K562 (cell line): ENCODE results near the gene EIF4EBP2. TPM values are rescaled to one million over a fixed set of nuclear protein-coding genes. Genes with fewer than 3 reads are reported as not detected.

Experiments used
- ATAC-seq: fragments of 200-7000 bp; cut with Tn5 transposase; 3 replicates; pipeline ENCODE4 v1.9.1; 2020; ENCODE audit warnings: moderate library complexity
- BruUV-seq: library from RNA; stranded (reverse); fragments of 400-500 nt; replicated peaks from 2 replicates; lab custom pipeline; 2021; lab: Mats Ljungman, UMichigan
- CTCF ChIA-PET: fragments of 300-600 bp; formaldehyde crosslinking; extraction: SDS; loops from one replicate; lab custom pipeline; 2021; ENCODE audit warnings: low intra/inter-chr PET ratio; lab: Yijun Ruan, JAX
- POLR2A ChIA-PET: fragments of 300-600, 350-650 bp; sonication (Branson Sonifier 250); formaldehyde crosslinking; extraction: SDS; loops from one replicate; lab custom pipeline; 2021; ENCODE audit warnings: antibody characterized with exemption, inconsistent platforms; lab: Yijun Ruan, JAX
- DNase-seq, 4 experiments: peaks; one replicate each; pipeline versions ENCODE4 v3.0.0 to v3.0.0-alpha.2; 2011 to 2018; ENCODE audit warnings: low spot score in 3 of 4, mixed read lengths in 3 of 4; ENCODE audit errors: extremely low read depth in 1 of 4
- FAIRE-seq: peaks from 2 replicates; lab custom pipeline; 2011; peaks lifted over from hg19 to GRCh38; lab: Jason Lieb, UNC
- H2AFZ ChIP-seq: 2 replicates; pipeline ENCODE4 v1.6.0; 2011; ENCODE audit warnings: low read depth, low read length, control low read depth, inconsistent platforms
- H3K27ac ChIP-seq: fragments of 200-600 bp; 3 replicates; pipeline ENCODE4 v1.8.0; 2011; ENCODE audit warnings: low read depth, mild to moderate bottlenecking, control low read depth, inconsistent platforms, low read length, moderate library complexity, mixed read lengths; ENCODE audit errors: extremely low read depth
- H3K27me3 ChIP-seq, 2 experiments: fragments of 300-600 bp in 1 of 2; 2 replicates in 1 of 2; 3 replicates in 1 of 2; pipeline versions ENCODE4 v1.6.0 to v1.8.0; 2011; ENCODE audit warnings: inconsistent platforms in 2 of 2, low read length in 2 of 2, mild to moderate bottlenecking in 1 of 2, mixed read lengths in 1 of 2, moderate library complexity in 1 of 2; ENCODE audit not compliant: control insufficient read depth in 2 of 2, insufficient read depth in 2 of 2
- H3K36me3 ChIP-seq: fragments of 300-600 bp; 3 replicates; pipeline ENCODE4 v1.8.0; 2011; ENCODE audit warnings: mild to moderate bottlenecking, low read length, inconsistent platforms; ENCODE audit not compliant: control insufficient read depth, insufficient read depth
- H3K4me1 ChIP-seq, 2 experiments: fragments of 200-600 bp in 1 of 2; replicated peaks in 1 of 2; 2 replicates in 1 of 2; 3 replicates in 1 of 2; pipeline versions ENCODE4 v1.5.1 to v1.8.0; 2011; ENCODE audit warnings: inconsistent platforms in 2 of 2, low read length in 2 of 2, mild to moderate bottlenecking in 1 of 2, mixed read lengths in 1 of 2, moderate library complexity in 1 of 2; ENCODE audit not compliant: control insufficient read depth in 2 of 2, insufficient read depth in 2 of 2
- H3K4me2 ChIP-seq: 2 replicates; pipeline ENCODE4 v1.6.1; 2011; ENCODE audit warnings: low read length, control low read depth, inconsistent platforms, mixed read lengths; ENCODE audit not compliant: insufficient read depth
- H3K4me3 ChIP-seq: fragments of 200-600 bp; sonication (generic), shearing (Covaris generic); 2 replicates; pipeline ENCODE4 v1.5.1; 2016; ENCODE audit warnings: control low read depth, inconsistent platforms
- H3K79me2 ChIP-seq: fragments of 200-600 bp; 3 replicates; pipeline ENCODE4 v1.8.0; 2011; ENCODE audit warnings: low read length, inconsistent platforms; ENCODE audit not compliant: control insufficient read depth, insufficient read depth
- H3K9ac ChIP-seq, 2 experiments: 2 replicates each; pipeline versions ENCODE4 v1.6.0 to v1.6.1; 2011; ENCODE audit warnings: low read depth in 2 of 2, low read length in 2 of 2, control low read depth in 1 of 2, inconsistent platforms in 1 of 2, mild to moderate bottlenecking in 1 of 2, mixed read lengths in 1 of 2; ENCODE audit not compliant: insufficient read depth in 1 of 2
- H3K9me1 ChIP-seq: one replicate; pipeline ENCODE4 v1.6.0; 2011; ENCODE audit warnings: inconsistent platforms, mild to moderate bottlenecking, low read length, moderate library complexity; ENCODE audit not compliant: control insufficient read depth, insufficient read depth
- H3K9me3 ChIP-seq: replicated peaks from 2 replicates; pipeline ENCODE4 v1.5.1; 2011; ENCODE audit warnings: low read depth, low read length, inconsistent platforms; ENCODE audit not compliant: control insufficient read depth, insufficient read depth
- H4K20me1 ChIP-seq: replicated peaks from 2 replicates; pipeline ENCODE4 v1.6.1; 2011; ENCODE audit warnings: low read length, inconsistent platforms, mixed read lengths; ENCODE audit not compliant: control insufficient read depth, insufficient read depth
- BCOR ChIP-seq: fragments of 450-650 bp; IDR thresholded peaks from 2 replicates; pipeline ENCODE4 v1.6.1; 2016
- EWSR1 ChIP-seq: fragments of 450-650 bp; IDR thresholded peaks from 2 replicates; pipeline ENCODE4 v1.6.1; 2018; ENCODE audit warnings: borderline replicate concordance, mild to moderate bottlenecking, low read depth, moderate library complexity; ENCODE audit not compliant: partially characterized antibody
- HSF4 ChIP-seq: fragments of 250-450 bp; sonication (Bioruptor Pico); IDR thresholded peaks from 2 replicates; pipeline ENCODE4 v2.1.2; 2022; ENCODE audit warnings: mild to moderate bottlenecking, moderate library complexity, borderline replicate concordance
- JUN ChIP-seq, 2 experiments: sonication (generic) in 1 of 2; formaldehyde crosslinking in 1 of 2; IDR thresholded peaks; 2 replicates each; pipeline versions ENCODE4 v1.6.1 to v1.8.0; 2012 to 2022; ENCODE audit warnings: borderline replicate concordance in 2 of 2, mild to moderate bottlenecking in 2 of 2, improper control_type of control experiment in 1 of 2, low read depth in 1 of 2, low read length in 1 of 2, missing genetic modification reagents in 1 of 2
- KLF16 ChIP-seq: IDR thresholded peaks from 2 replicates; pipeline ENCODE4 v1.6.1; 2016; ENCODE audit warnings: antibody characterized with exemption
- MBD2 ChIP-seq: sonication (generic); IDR thresholded peaks from 2 replicates; pipeline ENCODE4 v1.6.1; 2016; ENCODE audit warnings: low read depth, borderline replicate concordance
- MEIS2 ChIP-seq: fragments of 450-650 bp; IDR thresholded peaks from 2 replicates; pipeline ENCODE4 v1.6.1; 2014; ENCODE audit warnings: mild to moderate bottlenecking; ENCODE audit not compliant: partially characterized antibody
- RBFOX2 ChIP-seq: fragments of 200-400 bp; formaldehyde crosslinking; IDR thresholded peaks from 2 replicates; pipeline ENCODE4 v1.6.1; 2017; ENCODE audit warnings: low read depth, mild to moderate bottlenecking, low read length, moderate library complexity
- RBM22 ChIP-seq: fragments of 200-400 bp; formaldehyde crosslinking; IDR thresholded peaks from 2 replicates; pipeline ENCODE4 v1.6.1; 2018; ENCODE audit warnings: low read length, low read depth; ENCODE audit not compliant: poor library complexity, severe bottlenecking
- RBM25 ChIP-seq: fragments of 200-400 bp; formaldehyde crosslinking; IDR thresholded peaks from 2 replicates; pipeline ENCODE4 v1.6.1; 2018; ENCODE audit warnings: low read length, low read depth, moderate library complexity; ENCODE audit not compliant: severe bottlenecking
- SMARCE1 ChIP-seq: fragments of 450-650 bp; IDR thresholded peaks from 2 replicates; pipeline ENCODE4 v1.7.1; 2016; ENCODE audit warnings: mild to moderate bottlenecking
- ZFP36 ChIP-seq: fragments of 150-350 bp; IDR thresholded peaks from 2 replicates; pipeline ENCODE4 v1.6.1; 2018; ENCODE audit warnings: low read length, low read depth; ENCODE audit not compliant: partially characterized antibody
- ZNF586 ChIP-seq: fragments of 450-650 bp; formaldehyde crosslinking; conservative IDR thresholded peaks from 2 replicates; pipeline ENCODE4 v1.4.0; 2020; ENCODE audit warnings: mild to moderate bottlenecking, moderate library complexity
- WGBS: fragments of 100-300 bp; shearing (Covaris generic); methylation state at CpG from one replicate; pipeline ENCODE4 v1.1.6; 2016; ENCODE audit warnings: low coverage, mixed read lengths; ENCODE audit not compliant: insufficient coverage; ENCODE audit errors: missing lambda C conversion rate; 5-methylcytosine and 5-hydroxymethylcytosine counted together
- in situ Hi-C: fragments of 300-500 bp; cut with MboI; formaldehyde crosslinking; loops from 4 replicates; pipeline ENCODE4 v1.15.0; 2018; ENCODE audit warnings: inconsistent platforms, mixed read lengths
- intact Hi-C: fragments of 100-400 bp; cut with micrococcal nuclease; formaldehyde crosslinking; loops from 2 replicates; pipeline ENCODE4 v1.14.2; 2022
- polyA plus RNA-seq, 8 experiments: library from polyadenylated mRNA; depleted of rRNA in 4 of 8; stranded (reverse) in 5 of 8; unstranded in 3 of 8; fragments of >200 nt; fragmentation: Nextera tagmentation in 2 of 8; fragmentation: Illumina TruSeq in 1 of 8; extraction: Ambion mirVana in 2 of 8; extraction: Trizol in 1 of 8; gene quantifications; 2 replicates each; pipeline versions ENCODE4 v1.2.1 to v1.2.3, GENCODE V29; 2011 to 2014; ENCODE audit warnings: inconsistent platforms in 1 of 8, missing spikeins in 1 of 8
- total RNA-seq, 7 experiments: library from RNA; depleted of rRNA in 6 of 7; stranded (reverse); fragments of >200 nt in 6 of 7; fragmentation: Illumina TruSeq in 2 of 7; extraction: Trizol in 2 of 7; gene quantifications; 2 replicates each; pipeline versions ENCODE4 v1.2.1 to v1.2.3, GENCODE V29; 2011 to 2021; ENCODE audit warnings: low replicate concordance in 1 of 7
- TF ChIP-seq, protein P1 (sequence below): fragments of 250-450 bp; sonication (Bioruptor Pico); IDR thresholded peaks from 2 replicates; pipeline ENCODE4 v1.8.0; 2021; ENCODE audit warnings: mild to moderate bottlenecking, moderate library complexity
- TF ChIP-seq, protein P2 (sequence below): fragments of 250-450 bp; sonication (Bioruptor Pico); IDR thresholded peaks from 2 replicates; pipeline ENCODE4 v1.4.0; 2020
- TF ChIP-seq, protein P3 (sequence below): fragments of 250-450 bp; sonication (Bioruptor Pico); IDR thresholded peaks from 2 replicates; pipeline ENCODE4 v1.5.0; 2022; ENCODE audit warnings: mild to moderate bottlenecking
- TF ChIP-seq, protein P4 (sequence below): fragments of 450-650 bp; IDR thresholded peaks from 2 replicates; pipeline ENCODE4 v1.6.1; 2014; ENCODE audit warnings: low read depth, mild to moderate bottlenecking, moderate library complexity, borderline replicate concordance

The EIF4EBP2 gene
- total and polyA plus RNA-seq, 9 of the 15 experiments (the other 6 are each of a cell fraction or from before 2014, with no cell fraction given), result 16.1 to 67.5 (median 38.3) TPM

DNA sequence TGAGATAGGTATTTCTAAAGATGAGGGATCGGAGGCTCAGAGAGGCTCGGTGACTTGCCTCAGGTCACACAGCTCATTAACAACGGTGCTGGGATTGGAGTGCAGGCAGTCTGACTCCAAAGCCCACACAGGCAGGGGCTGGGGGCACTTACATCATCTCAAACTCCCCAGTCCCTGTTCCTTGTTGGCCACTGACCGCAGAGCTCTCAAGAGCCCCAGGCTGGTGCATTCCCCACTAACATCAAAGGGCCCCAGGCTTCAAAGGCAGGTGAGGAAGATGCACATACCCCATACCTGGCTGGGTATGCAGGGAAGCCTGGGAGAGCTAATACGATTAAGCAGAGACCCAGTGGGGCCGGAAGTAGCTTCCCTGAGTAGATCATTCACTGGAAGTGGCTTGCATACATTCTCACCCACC lies 51.3 kb downstream of the EIF4EBP2 start:
- POLR2A ChIA-PET, result interaction anchor here (1.0 to 1.3 kb wide), 2 partner anchors 9 to 10 kb away, joined by 3 read pairs; no protein-coding TSS in a partner anchor
- CTCF ChIA-PET, result no interaction called here
- no peak overlapping the region for H3K4me2 ChIP-seq
- H3K9me1 ChIP-seq, result no peaks in the 10 kb centered on the region
- no peak overlapping the region for H3K27ac ChIP-seq
- 6% methylated on average over 6 of the region's 6 CpGs for WGBS
- no peak for ATAC-seq
- no peaks in the 10 kb centered on the region for H3K9me3 ChIP-seq
- in situ Hi-C loops (no loop called here), intact Hi-C loops (loop anchor here (5.0 kb wide), 1 partner anchor 73 kb away; the partner anchor contains the start of gene LRRC20)
- no peak for FAIRE-seq
- BruUV-seq, result no TSS peak
- no peak overlapping the region for H3K4me3 ChIP-seq
- H3K9ac ChIP-seq, result no peak overlapping the region
- no peak for DNase-seq
- no peak overlapping the region for H2AFZ ChIP-seq
- no peaks in the 10 kb centered on the region for H3K79me2 ChIP-seq
- peaks cover 14% of the 10 kb centered on the region; the same call in 1 of the 2 replicates for H4K20me1 ChIP-seq
- no peaks in the 10 kb centered on the region for H3K36me3 ChIP-seq
- peaks cover 57 to 65% of the 10 kb centered on the region in 2 experiments for H3K27me3 ChIP-seq
- H3K4me1 ChIP-seq, result peaks cover 5 to 14% of the 10 kb centered on the region in 2 experiments; a peak in 3 of 5 replicates
- no peak for TF ChIP-seq JUN (IDR thresholded peaks at IDR 0.05; ENCODE audit: borderline replicate concordance, low read depth, low read length)
- no peak for TF ChIP-seq JUN (CRISPR knock-in tag; IDR thresholded peaks at IDR 0.05; ENCODE audit: borderline replicate concordance)
- peak; percentile 75 for TF ChIP-seq ZFP36
- TF ChIP-seq HSF4 (CRISPR knock-in tag), result no peak
- TF ChIP-seq MEIS2, result no peak
- TF ChIP-seq, protein P1, sequence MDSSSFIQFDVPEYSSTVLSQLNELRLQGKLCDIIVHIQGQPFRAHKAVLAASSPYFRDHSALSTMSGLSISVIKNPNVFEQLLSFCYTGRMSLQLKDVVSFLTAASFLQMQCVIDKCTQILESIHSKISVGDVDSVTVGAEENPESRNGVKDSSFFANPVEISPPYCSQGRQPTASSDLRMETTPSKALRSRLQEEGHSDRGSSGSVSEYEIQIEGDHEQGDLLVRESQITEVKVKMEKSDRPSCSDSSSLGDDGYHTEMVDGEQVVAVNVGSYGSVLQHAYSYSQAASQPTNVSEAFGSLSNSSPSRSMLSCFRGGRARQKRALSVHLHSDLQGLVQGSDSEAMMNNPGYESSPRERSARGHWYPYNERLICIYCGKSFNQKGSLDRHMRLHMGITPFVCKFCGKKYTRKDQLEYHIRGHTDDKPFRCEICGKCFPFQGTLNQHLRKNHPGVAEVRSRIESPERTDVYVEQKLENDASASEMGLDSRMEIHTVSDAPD (CRISPR knock-in tag), result no peak
- TF ChIP-seq, protein P2, sequence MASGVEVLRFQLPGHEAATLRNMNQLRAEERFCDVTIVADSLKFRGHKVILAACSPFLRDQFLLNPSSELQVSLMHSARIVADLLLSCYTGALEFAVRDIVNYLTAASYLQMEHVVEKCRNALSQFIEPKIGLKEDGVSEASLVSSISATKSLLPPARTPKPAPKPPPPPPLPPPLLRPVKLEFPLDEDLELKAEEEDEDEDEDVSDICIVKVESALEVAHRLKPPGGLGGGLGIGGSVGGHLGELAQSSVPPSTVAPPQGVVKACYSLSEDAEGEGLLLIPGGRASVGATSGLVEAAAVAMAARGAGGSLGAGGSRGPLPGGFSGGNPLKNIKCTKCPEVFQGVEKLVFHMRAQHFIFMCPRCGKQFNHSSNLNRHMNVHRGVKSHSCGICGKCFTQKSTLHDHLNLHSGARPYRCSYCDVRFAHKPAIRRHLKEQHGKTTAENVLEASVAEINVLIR (CRISPR knock-in tag), result no peak
- TF ChIP-seq MBD2, result no peak
- peak; percentile 18; the same call in 1 of the 2 replicates for TF ChIP-seq BCOR
- TF ChIP-seq RBM22, result no peak
- no peak for TF ChIP-seq SMARCE1
- peak; percentile 44 for TF ChIP-seq RBM25
- TF ChIP-seq, protein P3, sequence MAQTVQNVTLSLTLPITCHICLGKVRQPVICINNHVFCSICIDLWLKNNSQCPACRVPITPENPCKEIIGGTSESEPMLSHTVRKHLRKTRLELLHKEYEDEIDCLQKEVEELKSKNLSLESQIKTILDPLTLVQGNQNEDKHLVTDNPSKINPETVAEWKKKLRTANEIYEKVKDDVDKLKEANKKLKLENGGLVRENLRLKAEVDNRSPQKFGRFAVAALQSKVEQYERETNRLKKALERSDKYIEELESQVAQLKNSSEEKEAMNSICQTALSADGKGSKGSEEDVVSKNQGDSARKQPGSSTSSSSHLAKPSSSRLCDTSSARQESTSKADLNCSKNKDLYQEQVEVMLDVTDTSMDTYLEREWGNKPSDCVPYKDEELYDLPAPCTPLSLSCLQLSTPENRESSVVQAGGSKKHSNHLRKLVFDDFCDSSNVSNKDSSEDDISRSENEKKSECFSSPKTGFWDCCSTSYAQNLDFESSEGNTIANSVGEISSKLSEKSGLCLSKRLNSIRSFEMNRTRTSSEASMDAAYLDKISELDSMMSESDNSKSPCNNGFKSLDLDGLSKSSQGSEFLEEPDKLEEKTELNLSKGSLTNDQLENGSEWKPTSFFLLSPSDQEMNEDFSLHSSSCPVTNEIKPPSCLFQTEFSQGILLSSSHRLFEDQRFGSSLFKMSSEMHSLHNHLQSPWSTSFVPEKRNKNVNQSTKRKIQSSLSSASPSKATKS, result no peak
- TF ChIP-seq KLF16, result no peak
- TF ChIP-seq ZNF586 (CRISPR knock-in tag), result no peak
- TF ChIP-seq, protein P4, sequence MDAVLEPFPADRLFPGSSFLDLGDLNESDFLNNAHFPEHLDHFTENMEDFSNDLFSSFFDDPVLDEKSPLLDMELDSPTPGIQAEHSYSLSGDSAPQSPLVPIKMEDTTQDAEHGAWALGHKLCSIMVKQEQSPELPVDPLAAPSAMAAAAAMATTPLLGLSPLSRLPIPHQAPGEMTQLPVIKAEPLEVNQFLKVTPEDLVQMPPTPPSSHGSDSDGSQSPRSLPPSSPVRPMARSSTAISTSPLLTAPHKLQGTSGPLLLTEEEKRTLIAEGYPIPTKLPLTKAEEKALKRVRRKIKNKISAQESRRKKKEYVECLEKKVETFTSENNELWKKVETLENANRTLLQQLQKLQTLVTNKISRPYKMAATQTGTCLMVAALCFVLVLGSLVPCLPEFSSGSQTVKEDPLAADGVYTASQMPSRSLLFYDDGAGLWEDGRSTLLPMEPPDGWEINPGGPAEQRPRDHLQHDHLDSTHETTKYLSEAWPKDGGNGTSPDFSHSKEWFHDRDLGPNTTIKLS, result no peak
- no peak for TF ChIP-seq EWSR1
- no peak for TF ChIP-seq RBFOX2
